ENCODE data around the gene NETO2. TPM values are rescaled to one million over a fixed set of nuclear protein-coding genes. Genes with fewer than 3 reads are reported as not detected.

NETO2 gene
- total RNA-seq, 1 experiment from 2014 or later = 10.3 TPM

DNA sequence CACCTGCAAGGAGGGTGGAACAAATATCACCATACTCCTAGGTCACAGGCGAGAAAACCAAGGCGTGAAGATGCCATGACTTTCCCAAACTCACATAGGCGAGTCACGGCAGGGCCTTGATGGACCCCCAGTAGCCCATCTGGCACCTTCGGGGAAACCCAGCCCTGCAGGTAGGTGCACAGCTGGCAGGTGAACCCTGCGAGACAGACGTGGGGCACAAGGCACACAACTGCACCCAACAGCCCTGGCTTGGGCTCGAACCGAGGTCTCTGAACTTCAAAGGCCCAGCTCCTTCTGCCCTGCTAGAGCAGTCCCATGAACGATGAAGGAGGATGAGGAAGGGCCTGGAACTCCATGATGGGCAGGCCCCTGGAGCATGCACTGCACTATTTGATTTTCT lies 92.7 kb downstream of the NETO2 start:
- Histone ChIP-seq H4K20me1 (ENCODE audit: insufficient read depth) (no peaks in the 10 kb centered on the region), H3K4me1 (ENCODE audit: control insufficient read depth in 1 of 2, insufficient read depth in 2 of 2, low read length in 2 of 2) (no peaks in the 10 kb centered on the region), H3K9me3 (ENCODE audit: control insufficient read depth in 1 of 2, insufficient read depth in 1 of 2, low read depth in 1 of 2, low read length in 2 of 2) (no peaks in the 10 kb centered on the region; a peak in 1 of 4 replicates), H3K9ac (ENCODE audit: low read length) (no peak overlapping the region), H3K27ac (ENCODE audit: low read depth, low read length) (no peak overlapping the region), H3K9me2 (ENCODE audit: insufficient read depth) (no peaks in the 10 kb centered on the region), H3K79me2 (ENCODE audit: insufficient read depth, low read length) (no peaks in the 10 kb centered on the region), H3K4me3 (replicated peaks in 1 of 2; ENCODE audit: low read depth in 1 of 2, low read length in 2 of 2) (no peak overlapping the region), H3K27me3 (ENCODE audit: insufficient read depth, low read length) (no peaks in the 10 kb centered on the region), H2AFZ (ENCODE audit: low read depth, low read length, poor library complexity, severe bottlenecking) (no peak overlapping the region), H3K36me3 (ENCODE audit: control insufficient read depth in 1 of 2, insufficient read depth in 2 of 2, low read length in 2 of 2) (no peaks in the 10 kb centered on the region), H3K4me2 (ENCODE audit: low read length) (no peak overlapping the region)
- ChIA-PET POLR2A (no interaction called here), RAD21 (ENCODE audit: low non-redundant PET in 1 of 2, low total read pairs in 2 of 2, uncharacterized antibody in 2 of 2, unreplicated experiment in 2 of 2) (no interaction called here), CTCF (interaction anchor here (1.3 kb wide), 1 partner anchor 1113 kb away, joined by 3 read pairs; no protein-coding TSS in a partner anchor)
- BruUV-seq (replicated peaks) = no TSS peak
- intact Hi-C loops (cut with micrococcal nuclease) = no loop called here
- no peak for ATAC-seq
- DNase-seq (ENCODE audit: low read depth, low spot score) = no peak
- no peak for TF ChIP-seq FOSL1 (IDR thresholded peaks at IDR 0.05; ENCODE audit: low read depth)
- TF ChIP-seq CEBPB (IDR thresholded peaks at IDR 0.05; ENCODE audit: low read depth) = no peak
- TF ChIP-seq, protein P1, sequence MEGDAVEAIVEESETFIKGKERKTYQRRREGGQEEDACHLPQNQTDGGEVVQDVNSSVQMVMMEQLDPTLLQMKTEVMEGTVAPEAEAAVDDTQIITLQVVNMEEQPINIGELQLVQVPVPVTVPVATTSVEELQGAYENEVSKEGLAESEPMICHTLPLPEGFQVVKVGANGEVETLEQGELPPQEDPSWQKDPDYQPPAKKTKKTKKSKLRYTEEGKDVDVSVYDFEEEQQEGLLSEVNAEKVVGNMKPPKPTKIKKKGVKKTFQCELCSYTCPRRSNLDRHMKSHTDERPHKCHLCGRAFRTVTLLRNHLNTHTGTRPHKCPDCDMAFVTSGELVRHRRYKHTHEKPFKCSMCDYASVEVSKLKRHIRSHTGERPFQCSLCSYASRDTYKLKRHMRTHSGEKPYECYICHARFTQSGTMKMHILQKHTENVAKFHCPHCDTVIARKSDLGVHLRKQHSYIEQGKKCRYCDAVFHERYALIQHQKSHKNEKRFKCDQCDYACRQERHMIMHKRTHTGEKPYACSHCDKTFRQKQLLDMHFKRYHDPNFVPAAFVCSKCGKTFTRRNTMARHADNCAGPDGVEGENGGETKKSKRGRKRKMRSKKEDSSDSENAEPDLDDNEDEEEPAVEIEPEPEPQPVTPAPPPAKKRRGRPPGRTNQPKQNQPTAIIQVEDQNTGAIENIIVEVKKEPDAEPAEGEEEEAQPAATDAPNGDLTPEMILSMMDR (IDR thresholded peaks at IDR 0.05 in 2 of 3, conservative IDR thresholded peaks at IDR 0.05 in 1 of 3; ENCODE audit: borderline replicate concordance in 1 of 3, insufficient read depth in 1 of 3, low read depth in 2 of 3, low read length in 2 of 3) = no peak
- no peak for TF ChIP-seq ELF1 (IDR thresholded peaks at IDR 0.05; ENCODE audit: borderline replicate concordance, low read depth)
- TF ChIP-seq SRF (IDR thresholded peaks at IDR 0.05; ENCODE audit: low read depth) = no peak
- no peak for TF ChIP-seq RAD21 (IDR thresholded peaks at IDR 0.05; ENCODE audit: low read depth)
- no peak for TF ChIP-seq SP1 (IDR thresholded peaks at IDR 0.05; ENCODE audit: low read depth)
- TF ChIP-seq ZFX (IDR thresholded peaks at IDR 0.05) = no peak
- TF ChIP-seq CBX3 (IDR thresholded peaks at IDR 0.05; ENCODE audit: low read depth) = no peak
- TF ChIP-seq EZH2 (IDR thresholded peaks at IDR 0.05) = no peak
- TF ChIP-seq POLR2AphosphoS5 (IDR thresholded peaks at IDR 0.05; ENCODE audit: low read depth, low read length) = no peak
- no peak for TF ChIP-seq JUND (IDR thresholded peaks at IDR 0.05)
- TF ChIP-seq, protein P2, sequence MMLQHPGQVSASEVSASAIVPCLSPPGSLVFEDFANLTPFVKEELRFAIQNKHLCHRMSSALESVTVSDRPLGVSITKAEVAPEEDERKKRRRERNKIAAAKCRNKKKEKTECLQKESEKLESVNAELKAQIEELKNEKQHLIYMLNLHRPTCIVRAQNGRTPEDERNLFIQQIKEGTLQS (IDR thresholded peaks at IDR 0.05) = no peak
- TF ChIP-seq EZH2phosphoT487 (IDR thresholded peaks at IDR 0.05; ENCODE audit: borderline replicate concordance) = no peak
- TF ChIP-seq, protein P3, sequence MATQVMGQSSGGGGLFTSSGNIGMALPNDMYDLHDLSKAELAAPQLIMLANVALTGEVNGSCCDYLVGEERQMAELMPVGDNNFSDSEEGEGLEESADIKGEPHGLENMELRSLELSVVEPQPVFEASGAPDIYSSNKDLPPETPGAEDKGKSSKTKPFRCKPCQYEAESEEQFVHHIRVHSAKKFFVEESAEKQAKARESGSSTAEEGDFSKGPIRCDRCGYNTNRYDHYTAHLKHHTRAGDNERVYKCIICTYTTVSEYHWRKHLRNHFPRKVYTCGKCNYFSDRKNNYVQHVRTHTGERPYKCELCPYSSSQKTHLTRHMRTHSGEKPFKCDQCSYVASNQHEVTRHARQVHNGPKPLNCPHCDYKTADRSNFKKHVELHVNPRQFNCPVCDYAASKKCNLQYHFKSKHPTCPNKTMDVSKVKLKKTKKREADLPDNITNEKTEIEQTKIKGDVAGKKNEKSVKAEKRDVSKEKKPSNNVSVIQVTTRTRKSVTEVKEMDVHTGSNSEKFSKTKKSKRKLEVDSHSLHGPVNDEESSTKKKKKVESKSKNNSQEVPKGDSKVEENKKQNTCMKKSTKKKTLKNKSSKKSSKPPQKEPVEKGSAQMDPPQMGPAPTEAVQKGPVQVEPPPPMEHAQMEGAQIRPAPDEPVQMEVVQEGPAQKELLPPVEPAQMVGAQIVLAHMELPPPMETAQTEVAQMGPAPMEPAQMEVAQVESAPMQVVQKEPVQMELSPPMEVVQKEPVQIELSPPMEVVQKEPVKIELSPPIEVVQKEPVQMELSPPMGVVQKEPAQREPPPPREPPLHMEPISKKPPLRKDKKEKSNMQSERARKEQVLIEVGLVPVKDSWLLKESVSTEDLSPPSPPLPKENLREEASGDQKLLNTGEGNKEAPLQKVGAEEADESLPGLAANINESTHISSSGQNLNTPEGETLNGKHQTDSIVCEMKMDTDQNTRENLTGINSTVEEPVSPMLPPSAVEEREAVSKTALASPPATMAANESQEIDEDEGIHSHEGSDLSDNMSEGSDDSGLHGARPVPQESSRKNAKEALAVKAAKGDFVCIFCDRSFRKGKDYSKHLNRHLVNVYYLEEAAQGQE (IDR thresholded peaks at IDR 0.05; ENCODE audit: low read depth) = no peak
- no peak for TF ChIP-seq TCF7L2 (IDR thresholded peaks at IDR 0.05; ENCODE audit: borderline replicate concordance, extremely low read depth, insufficient read depth, insufficient read length)
- TF ChIP-seq, protein P4, sequence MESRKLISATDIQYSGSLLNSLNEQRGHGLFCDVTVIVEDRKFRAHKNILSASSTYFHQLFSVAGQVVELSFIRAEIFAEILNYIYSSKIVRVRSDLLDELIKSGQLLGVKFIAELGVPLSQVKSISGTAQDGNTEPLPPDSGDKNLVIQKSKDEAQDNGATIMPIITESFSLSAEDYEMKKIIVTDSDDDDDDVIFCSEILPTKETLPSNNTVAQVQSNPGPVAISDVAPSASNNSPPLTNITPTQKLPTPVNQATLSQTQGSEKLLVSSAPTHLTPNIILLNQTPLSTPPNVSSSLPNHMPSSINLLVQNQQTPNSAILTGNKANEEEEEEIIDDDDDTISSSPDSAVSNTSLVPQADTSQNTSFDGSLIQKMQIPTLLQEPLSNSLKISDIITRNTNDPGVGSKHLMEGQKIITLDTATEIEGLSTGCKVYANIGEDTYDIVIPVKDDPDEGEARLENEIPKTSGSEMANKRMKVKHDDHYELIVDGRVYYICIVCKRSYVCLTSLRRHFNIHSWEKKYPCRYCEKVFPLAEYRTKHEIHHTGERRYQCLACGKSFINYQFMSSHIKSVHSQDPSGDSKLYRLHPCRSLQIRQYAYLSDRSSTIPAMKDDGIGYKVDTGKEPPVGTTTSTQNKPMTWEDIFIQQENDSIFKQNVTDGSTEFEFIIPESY (IDR thresholded peaks at IDR 0.05; ENCODE audit: extremely low read depth, insufficient replicate concordance, low read length) = no peak
- no peak for TF ChIP-seq EGR1 (IDR thresholded peaks at IDR 0.05; ENCODE audit: low read depth)

All from HCT116 (cell line).